PC-3 (cell line): Measurements from ENCODE around the gene AP4S1. TPM values are rescaled to one million over a fixed set of nuclear protein-coding genes. Genes with fewer than 3 reads are reported as not detected.

Experiments
- ATAC-seq: fragments of 200-7000 bp; cut with Tn5 transposase; 2 replicates; pipeline ENCODE4 v1.9.1; 2020; ENCODE audit warnings: mild to moderate bottlenecking, moderate library complexity
- BruUV-seq: library from RNA; stranded (reverse); fragments of 400-500 nt; replicated peaks from 2 replicates; lab custom pipeline; 2021; lab: Mats Ljungman, UMichigan
- CTCF ChIA-PET: fragments of 300-600 bp; sonication (Branson Sonifier 250); formaldehyde crosslinking; loops from one replicate; lab custom pipeline; 2022; ENCODE audit warnings: antibody characterized with exemption; lab: Charles Lee
- POLR2A ChIA-PET: fragments of 300-600 bp; sonication (Branson Sonifier 250); formaldehyde crosslinking; loops from one replicate; lab custom pipeline; 2022; ENCODE audit warnings: antibody characterized with exemption; ENCODE audit not compliant: unreplicated experiment; lab: Charles Lee
- DNase-seq: peaks from one replicate; pipeline ENCODE4 v3.0.0-alpha.2; 2015
- H2AFZ ChIP-seq: fragments of 300-600 bp; sonication (generic); 2 replicates; pipeline ENCODE4 v1.6.0; 2016; ENCODE audit warnings: antibody characterized with exemption, low read length
- H3F3A ChIP-seq: fragments of 300-600 bp; sonication (generic); one replicate; pipeline ENCODE4 v1.6.0; 2017; ENCODE audit warnings: antibody characterized with exemption, low read length, control low read depth, mild to moderate bottlenecking; ENCODE audit not compliant: unreplicated experiment
- H3K27ac ChIP-seq: fragments of 300-600 bp; sonication (generic); 2 replicates; pipeline ENCODE4 v1.5.1; 2016; ENCODE audit warnings: mild to moderate bottlenecking, low read length
- H3K27me3 ChIP-seq: fragments of 300-600 bp; sonication (generic); 2 replicates; pipeline ENCODE4 v1.6.1; 2016; ENCODE audit warnings: low read length, mixed read lengths
- H3K36me3 ChIP-seq: fragments of 300-600 bp; sonication (generic); 2 replicates; pipeline ENCODE4 v1.6.1; 2016; ENCODE audit warnings: low read depth, mixed run types, low read length, mixed read lengths
- H3K4me1 ChIP-seq: fragments of 300-600 bp; sonication (generic); 2 replicates; pipeline ENCODE4 v1.5.1; 2016; ENCODE audit warnings: low read length; ENCODE audit not compliant: insufficient read depth
- H3K4me2 ChIP-seq: fragments of 300-600 bp; sonication (generic); 2 replicates; pipeline ENCODE4 v1.6.0; 2016; ENCODE audit warnings: low read length
- H3K4me3 ChIP-seq: fragments of 300-600 bp; sonication (generic); 2 replicates; pipeline ENCODE4 v1.5.1; 2016; ENCODE audit warnings: mild to moderate bottlenecking, low read length, mixed read lengths
- H3K79me2 ChIP-seq: fragments of 300-600 bp; sonication (generic); 2 replicates; pipeline ENCODE4 v1.6.1; 2017; ENCODE audit warnings: low read length, mixed read lengths
- H3K9ac ChIP-seq: fragments of 300-600 bp; sonication (generic); 2 replicates; pipeline ENCODE4 v1.6.0; 2016; ENCODE audit warnings: mild to moderate bottlenecking, low read length
- H3K9me2 ChIP-seq: fragments of 300-600 bp; sonication (generic); replicated peaks from 2 replicates; pipeline ENCODE4 v1.6.1; 2016; ENCODE audit warnings: mixed run types, low read length, mixed read lengths
- H3K9me3 ChIP-seq: fragments of 300-600 bp; sonication (generic); 2 replicates; pipeline ENCODE4 v1.6.1; 2016; ENCODE audit warnings: low read length, mixed read lengths
- H4K20me1 ChIP-seq: fragments of 300-600 bp; sonication (generic); 2 replicates; pipeline ENCODE4 v1.6.1; 2016; ENCODE audit warnings: low read length, mixed read lengths
- CTCF ChIP-seq: fragments of 300-600 bp; sonication (generic); conservative IDR thresholded peaks from 2 replicates; pipeline ENCODE4 v1.5.1; 2017; ENCODE audit warnings: antibody characterized with exemption, low read depth, mild to moderate bottlenecking, low read length
- EZH2 ChIP-seq: fragments of 300-600 bp; sonication (generic); IDR thresholded peaks from one replicate; pipeline ENCODE4 v1.6.1; 2017; ENCODE audit warnings: antibody characterized with exemption, mild to moderate bottlenecking, low read length; ENCODE audit not compliant: unreplicated experiment
- EZH2phosphoT487 ChIP-seq: fragments of 300-600 bp; sonication (generic); IDR thresholded peaks from 2 replicates; pipeline ENCODE4 v1.6.1; 2018; ENCODE audit warnings: mild to moderate bottlenecking, antibody characterized with exemption, low read length, borderline replicate concordance
- intact Hi-C: fragments of 100-400 bp; cut with micrococcal nuclease; formaldehyde crosslinking; loops from 2 replicates; pipeline ENCODE4 v1.9.0; 2023
- total RNA-seq: library from RNA; depleted of rRNA; stranded (reverse); fragments of >200 nt; gene quantifications from 2 replicates; pipeline ENCODE4 v1.2.3, GENCODE V29; 2014

Gene AP4S1
- total RNA-seq, 1 experiment from 2014 or later = 3.2 TPM

GRCh38 chr14:30999038-30999773 lies 26.2 kb upstream of the AP4S1 start:
- Histone ChIP-seq H3K27ac (no peak overlapping the region), H3K9me2 (no peaks in the 10 kb centered on the region), H3K4me2 (no peak overlapping the region), H3F3A (peaks cover 6% of the 10 kb centered on the region), H3K9ac (no peak overlapping the region), H3K4me1 (peaks cover 17% of the 10 kb centered on the region), H2AFZ (no peak overlapping the region), H3K36me3 (peaks cover 37% of the 10 kb centered on the region; the same call in 1 of the 2 replicates), H3K27me3 (no peaks in the 10 kb centered on the region), H3K9me3 (no peaks in the 10 kb centered on the region), H3K79me2 (peaks cover 93% of the 10 kb centered on the region), H4K20me1 (peaks cover 6% of the 10 kb centered on the region; the same call in 1 of the 2 replicates), H3K4me3 (no peak overlapping the region)
- ChIA-PET POLR2A (no interaction called here), CTCF (no interaction called here)
- BruUV-seq = no TSS peak
- DNase-seq = no peak
- TF ChIP-seq EZH2phosphoT487 (no peak), CTCF (no peak), EZH2 (no peak)
- ATAC-seq = no peak
- intact Hi-C loops = no loop called here

- no peak for TF ChIP-seq CTCF
- TF ChIP-seq EZH2phosphoT487 = no peak
- TF ChIP-seq EZH2 = no peak
- Histone ChIP-seq H3K9me3 (no peaks in the 10 kb centered on the region), H3F3A (no peaks in the 10 kb centered on the region), H3K79me2 (peaks cover 91% of the 10 kb centered on the region), H3K36me3 (peaks cover 37% of the 10 kb centered on the region; the same call in 1 of the 2 replicates), H3K27ac (no peak overlapping the region), H3K9ac (no peak overlapping the region), H4K20me1 (peaks cover 4% of the 10 kb centered on the region; the same call in 1 of the 2 replicates), H2AFZ (no peak overlapping the region), H3K9me2 (no peaks in the 10 kb centered on the region), H3K4me1 (peaks cover 5% of the 10 kb centered on the region), H3K4me3 (no peak overlapping the region), H3K27me3 (no peaks in the 10 kb centered on the region), H3K4me2 (no peak overlapping the region)
- no peak for DNase-seq
- no TSS peak for BruUV-seq
- no peak for ATAC-seq
- ChIA-PET POLR2A (interaction anchor here (0.7 kb wide), 1 partner anchor 93 kb away, joined by 8 read pairs; no protein-coding TSS in a partner anchor), CTCF (no interaction called here)
- intact Hi-C loops = no loop called here
Observed at GRCh38 chr14:31000629-31001338, 24.7 kb upstream of the AP4S1 start.

- no peak overlapping the region for H3K27ac ChIP-seq
- BruUV-seq = no TSS peak
- no peak overlapping the region for H2AFZ ChIP-seq
- no peaks in the 10 kb centered on the region for H3K9me3 ChIP-seq
- H3K4me3 ChIP-seq = no peak overlapping the region
- no peak for TF ChIP-seq EZH2phosphoT487
- TF ChIP-seq EZH2 = no peak
- no peak for TF ChIP-seq CTCF
- ChIA-PET POLR2A (interaction anchor here (0.7 kb wide), 1 partner anchor 94 kb away, joined by 8 read pairs; no protein-coding TSS in a partner anchor), CTCF (no interaction called here)
- ATAC-seq (no peak), DNase-seq (no peak)
- no peak overlapping the region for H3K9ac ChIP-seq
- no peak overlapping the region for H3K4me2 ChIP-seq
- no peaks in the 10 kb centered on the region for H3F3A ChIP-seq
- peaks cover 37% of the 10 kb centered on the region; the same call in 1 of the 2 replicates for H3K36me3 ChIP-seq
- H4K20me1 ChIP-seq = no peaks in the 10 kb centered on the region
- H3K9me2 ChIP-seq = no peaks in the 10 kb centered on the region
- no peaks in the 10 kb centered on the region for H3K4me1 ChIP-seq
- peaks cover 90% of the 10 kb centered on the region for H3K79me2 ChIP-seq
- no peaks in the 10 kb centered on the region for H3K27me3 ChIP-seq
- intact Hi-C loops = no loop called here
Observed at GRCh38 chr14:31001339-31001658, 24.1 kb upstream of the AP4S1 start.
